HG02884 (cell line): ENCODE data around the gene PTPN6.

Experiments
- ATAC-seq: cut with Tn5 transposase; IDR thresholded peaks from one replicate; pipeline ENCODE4 v1.9.1; 2021; ENCODE audit warnings: mild to moderate bottlenecking, moderate library complexity; ENCODE audit not compliant: unreplicated experiment

PTPN6 gene

DNA sequence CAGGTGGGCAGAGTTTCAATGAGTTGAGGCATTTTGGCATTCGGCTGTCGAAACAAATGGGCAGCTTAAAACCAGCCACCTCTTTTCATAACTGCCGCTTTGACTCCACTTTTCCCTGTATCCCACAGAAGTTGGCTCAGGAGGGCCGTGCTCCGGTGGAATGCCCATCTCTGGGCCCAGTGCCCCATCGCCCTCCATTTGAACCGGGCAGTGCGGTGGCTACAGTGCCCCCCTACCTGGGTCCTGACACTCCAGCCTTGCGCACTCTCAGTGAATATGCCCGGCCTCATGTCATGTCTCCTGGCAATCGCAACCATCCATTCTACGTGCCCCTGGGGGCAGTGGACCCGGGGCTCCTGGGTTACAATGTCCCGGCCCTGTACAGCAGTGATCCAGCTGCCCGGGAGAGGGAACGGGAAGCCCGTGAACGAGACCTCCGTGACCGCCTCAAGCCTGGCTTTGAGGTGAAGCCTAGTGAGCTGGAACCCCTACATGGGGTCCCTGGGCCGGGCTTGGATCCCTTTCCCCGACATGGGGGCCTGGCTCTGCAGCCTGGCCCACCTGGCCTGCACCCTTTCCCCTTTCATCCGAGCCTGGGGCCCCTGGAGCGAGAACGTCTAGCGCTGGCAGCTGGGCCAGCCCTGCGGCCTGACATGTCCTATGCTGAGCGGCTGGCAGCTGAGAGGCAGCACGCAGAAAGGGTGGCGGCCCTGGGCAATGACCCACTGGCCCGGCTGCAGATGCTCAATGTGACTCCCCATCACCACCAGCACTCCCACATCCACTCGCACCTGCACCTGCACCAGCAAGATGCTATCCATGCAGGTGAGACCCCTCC is 12.6 kb upstream of the PTPN6 start:
- no peak for ATAC-seq

DNA sequence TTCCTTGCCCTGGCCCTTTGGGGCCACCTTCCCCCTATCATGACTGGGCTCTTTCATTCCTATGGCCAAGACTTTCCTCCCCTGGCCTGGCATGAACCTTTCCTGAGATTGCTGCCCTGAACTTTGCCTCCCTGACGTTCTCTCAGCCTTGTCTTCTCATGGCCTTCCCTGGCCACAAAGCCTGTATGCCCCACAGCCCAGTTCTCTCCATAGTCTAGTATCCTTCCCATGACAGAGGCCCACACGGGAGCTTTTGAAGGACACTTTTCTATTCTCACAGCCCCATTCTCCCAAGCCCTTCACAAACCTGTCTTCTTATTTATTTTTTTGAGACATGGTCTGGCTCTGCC is 12.0 kb upstream of the PTPN6 start:
- ATAC-seq: no peak

DNA sequence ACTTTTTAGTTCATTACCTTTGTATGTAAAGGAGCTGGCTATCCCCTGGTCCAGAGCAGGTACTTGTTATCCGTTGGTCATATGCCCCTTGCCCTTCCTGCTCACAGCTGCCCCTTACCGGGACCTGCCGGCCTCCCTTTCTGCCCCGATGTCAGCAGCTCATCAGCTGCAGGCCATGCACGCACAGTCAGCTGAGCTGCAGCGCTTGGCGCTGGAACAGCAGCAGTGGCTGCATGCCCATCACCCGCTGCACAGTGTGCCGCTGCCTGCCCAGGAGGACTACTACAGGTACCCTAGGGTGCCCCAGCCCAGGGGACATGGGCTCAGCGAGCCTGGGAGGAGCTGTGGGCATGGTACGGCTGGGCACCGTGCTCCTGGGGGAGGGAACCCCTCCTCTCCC is 9.9 kb upstream of the PTPN6 start:
- no peak for ATAC-seq

DNA sequence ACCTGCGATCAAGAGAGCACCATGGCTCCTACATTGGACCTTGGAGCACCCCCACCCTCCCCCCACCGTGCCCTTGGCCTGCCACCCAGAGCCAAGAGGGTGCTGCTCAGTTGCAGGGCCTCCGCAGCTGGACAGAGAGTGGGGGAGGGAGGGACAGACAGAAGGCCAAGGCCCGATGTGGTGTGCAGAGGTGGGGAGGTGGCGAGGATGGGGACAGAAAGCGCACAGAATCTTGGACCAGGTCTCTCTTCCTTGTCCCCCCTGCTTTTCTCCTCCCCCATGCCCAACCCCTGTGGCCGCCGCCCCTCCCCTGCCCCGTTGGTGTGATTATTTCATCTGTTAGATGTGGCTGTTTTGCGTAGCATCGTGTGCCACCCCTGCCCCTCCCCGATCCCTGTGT is 9.4 kb upstream of the PTPN6 start:
- no peak for ATAC-seq

DNA sequence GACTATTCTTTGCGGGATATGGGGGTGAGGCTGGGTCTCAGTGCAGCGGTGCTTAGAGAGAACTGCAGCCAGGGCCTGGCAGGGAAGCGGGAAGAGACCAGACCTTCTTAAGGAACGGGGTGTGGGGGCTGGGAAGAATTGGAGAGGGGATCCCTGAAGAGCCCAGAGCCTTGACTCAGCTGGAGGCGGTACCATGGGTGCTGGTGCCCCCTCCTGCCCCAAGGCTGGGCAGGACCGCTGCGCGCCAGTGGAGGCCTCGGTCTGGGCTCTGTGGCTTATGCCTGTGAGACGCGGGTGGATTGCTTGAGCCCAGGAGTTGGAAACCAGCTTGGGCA is 8.9 kb upstream of the PTPN6 start:
- no peak for ATAC-seq

DNA sequence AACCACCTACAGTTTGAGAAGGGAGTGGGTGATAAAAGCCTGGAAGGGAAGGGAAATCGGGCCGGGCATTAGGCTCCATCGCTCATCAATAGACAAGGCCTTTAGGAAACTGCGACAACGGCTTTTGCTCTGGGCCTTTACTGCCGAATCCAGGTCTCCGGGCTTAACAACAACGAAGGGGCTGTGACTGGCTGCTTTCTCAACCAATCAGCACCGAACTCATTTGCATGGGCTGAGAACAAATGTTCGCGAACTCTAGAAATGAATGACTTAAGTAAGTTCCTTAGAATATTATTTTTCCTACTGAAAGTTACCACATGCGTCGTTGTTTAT is 7.8 kb upstream of the PTPN6 start:
- ATAC-seq: peak; percentile 32

DNA sequence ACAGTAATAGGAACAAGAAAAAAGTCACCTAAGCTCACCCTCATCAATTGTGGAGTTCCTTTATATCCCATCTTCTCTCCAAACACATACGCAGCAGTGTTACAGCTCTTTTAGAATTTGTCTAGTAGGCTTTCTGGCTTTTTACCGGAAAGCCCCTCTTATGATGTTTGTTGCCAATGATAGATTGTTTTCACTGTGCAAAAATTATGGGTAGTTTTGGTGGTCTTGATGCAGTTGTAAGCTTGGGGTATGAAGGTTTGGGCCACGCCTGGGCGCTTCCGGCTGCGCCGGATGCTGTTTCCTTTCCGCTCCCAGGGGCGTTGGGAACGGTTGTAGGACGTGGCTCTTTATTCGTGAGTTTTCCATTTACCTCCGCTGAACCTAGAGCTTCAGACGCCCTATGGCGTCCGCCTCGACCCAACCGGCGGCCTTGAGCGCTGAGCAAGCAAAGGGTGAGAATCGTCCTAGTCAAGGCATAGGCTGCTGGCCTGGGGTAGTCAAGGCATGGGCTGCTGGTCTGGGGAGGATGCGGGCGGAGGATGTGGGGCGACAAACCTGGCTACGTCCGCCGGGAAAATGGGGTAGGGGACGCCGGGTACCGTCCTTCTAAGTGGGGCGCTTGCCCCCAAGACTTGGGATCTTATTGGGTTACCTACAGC is 7.3 kb upstream of the PTPN6 start, which contains the start of the genes C12orf57 and RNU7-1:
Gene C12orf57 (plus strand): TSS at position 301 of the 659 bp plus-strand sequence. CDS start 100 bp downstream, at position 401.
Gene RNU7-1 (plus strand): TSS at position 95 of the 659 bp plus-strand sequence.
- ATAC-seq: peak; percentile 30

DNA sequence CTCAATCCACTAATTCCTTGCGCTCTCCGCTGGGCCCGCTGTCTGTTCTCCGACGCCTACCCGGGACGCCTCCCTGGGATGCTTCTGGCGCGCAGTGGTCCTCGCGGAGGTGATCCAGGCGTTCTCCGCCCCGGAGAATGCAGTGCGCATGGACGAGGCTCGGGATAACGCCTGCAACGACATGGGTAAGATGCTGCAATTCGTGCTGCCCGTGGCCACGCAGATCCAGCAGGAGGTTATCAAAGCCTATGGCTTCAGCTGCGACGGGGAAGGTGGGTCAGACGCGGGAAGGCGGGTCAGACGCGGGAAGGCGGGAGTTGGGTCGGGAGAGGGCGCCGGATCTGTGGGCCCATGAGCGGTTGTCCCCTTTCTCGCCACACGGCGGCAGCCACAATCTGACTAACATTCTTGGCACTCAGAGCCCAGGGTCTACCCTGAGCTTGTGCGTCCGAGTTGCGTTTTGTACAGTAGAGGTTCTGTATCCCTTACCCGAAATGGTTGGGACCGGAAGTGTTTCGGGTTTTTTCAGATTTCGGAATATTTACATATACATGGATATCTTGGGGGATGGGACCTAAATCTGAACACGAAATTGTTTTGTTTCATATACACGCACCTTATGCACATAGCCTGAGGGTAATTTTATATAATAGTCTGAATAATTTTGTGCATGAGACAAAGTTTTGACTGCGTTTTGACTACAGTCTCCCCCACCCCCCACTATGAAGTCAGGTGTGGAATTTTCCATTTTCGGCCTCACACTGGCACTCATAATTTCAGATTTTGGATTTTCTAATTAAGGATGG is 6.6 kb upstream of the PTPN6 start:
- peak; percentile 11 for ATAC-seq

DNA sequence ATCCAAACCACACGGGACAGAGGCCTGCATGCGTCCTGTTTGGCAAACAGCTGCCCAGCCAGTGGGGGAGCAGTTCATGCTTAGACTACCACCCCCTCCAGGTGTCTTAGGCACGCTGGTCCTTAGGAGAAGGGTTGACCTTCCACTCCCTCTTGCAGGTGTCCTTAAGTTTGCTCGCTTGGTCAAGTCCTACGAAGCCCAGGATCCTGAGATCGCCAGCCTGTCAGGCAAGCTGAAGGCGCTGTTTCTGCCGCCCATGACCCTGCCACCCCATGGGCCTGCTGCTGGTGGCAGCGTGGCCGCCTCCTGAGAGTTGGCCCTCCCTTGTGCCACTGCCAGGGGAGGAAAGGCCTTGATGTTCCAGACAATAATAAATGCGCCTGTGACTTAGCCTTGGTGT is 5.5 kb upstream of the PTPN6 start:
- no peak for ATAC-seq

DNA sequence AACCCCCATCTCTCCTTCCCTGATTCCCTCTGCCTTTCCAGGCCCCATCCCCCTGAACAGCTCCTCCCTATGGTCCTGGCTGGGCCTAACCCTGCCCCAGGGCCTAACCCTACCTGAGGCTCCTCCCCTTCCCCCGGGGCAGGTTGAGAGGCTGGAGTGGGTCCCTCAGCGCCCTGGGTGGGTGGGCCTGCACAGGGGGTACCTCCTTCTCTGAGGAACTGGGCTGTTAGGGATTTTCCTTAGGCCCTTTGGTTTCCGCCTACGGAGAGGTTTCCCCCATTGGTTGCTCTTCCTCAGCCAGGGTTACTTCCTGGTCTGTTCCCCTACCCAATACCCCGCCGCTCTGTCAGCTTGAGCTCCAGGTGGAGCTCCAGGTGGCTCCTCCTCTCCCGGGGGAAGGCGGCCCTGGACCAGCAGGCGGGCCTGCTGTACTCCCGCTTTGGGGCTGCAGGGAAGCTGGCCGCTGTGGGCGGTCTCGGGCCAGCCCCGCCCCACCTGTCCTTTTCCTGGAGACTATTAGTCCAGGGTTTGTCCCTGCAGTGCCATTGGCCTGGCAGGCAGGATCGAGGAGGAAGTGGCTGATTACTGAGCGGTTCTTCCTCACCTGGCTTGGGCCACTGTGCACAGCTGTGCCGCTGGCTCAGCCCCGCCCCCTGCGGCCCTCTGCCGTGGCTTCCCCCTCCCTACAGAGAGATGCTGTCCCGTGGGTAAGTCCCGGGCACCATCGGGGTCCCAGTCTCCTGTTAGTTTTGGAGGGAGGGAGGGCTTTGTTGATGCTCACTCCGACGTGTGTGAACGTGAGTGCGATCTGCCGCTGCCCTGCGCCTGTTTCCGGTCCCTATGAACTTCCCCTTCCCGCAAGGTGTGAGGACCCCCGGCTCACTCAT is 4.9 kb upstream of the PTPN6 start:
- no peak for ATAC-seq

DNA sequence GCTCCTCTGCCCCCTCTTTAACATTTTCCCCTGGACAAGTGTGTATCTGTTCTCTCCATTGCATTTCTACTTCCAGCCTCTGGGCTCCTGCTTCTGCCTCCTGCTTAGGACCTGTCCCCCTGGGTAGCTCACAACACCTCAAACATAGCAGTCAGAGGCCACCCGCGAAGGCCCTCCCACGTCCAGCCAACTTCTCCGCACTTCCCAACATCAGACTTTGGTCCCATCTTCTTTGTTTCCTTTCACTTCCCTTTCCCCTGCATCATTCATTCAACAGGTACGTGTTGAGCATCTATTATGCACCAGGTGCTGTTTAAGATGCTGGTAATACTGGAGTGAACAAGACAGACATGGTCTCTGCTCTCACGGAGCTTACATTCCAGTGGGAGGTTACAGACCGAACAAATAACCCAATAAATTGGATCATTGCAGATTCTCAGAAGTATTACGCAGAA is 4.2 kb upstream of the PTPN6 start:
- no peak for ATAC-seq

DNA sequence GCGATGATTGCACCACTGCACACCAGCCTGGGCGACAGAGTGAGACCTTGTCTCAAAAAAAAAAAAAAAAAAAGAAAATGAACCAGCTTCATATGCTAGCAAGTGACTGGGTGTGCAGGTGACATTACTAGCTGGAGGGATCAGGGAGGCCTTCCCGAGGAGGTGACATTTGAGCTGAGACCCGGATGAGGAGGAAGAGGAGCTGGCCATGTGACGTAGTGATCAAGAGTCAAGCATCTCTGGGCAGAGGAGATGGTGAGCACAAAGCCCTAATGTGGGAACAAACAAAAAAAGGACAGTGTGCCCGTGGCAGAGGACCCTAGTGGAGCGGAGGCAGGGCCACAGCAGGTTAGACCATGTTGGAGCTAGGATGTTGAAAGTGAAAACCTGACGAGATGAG is 3.5 kb upstream of the PTPN6 start:
- ATAC-seq: no peak

DNA sequence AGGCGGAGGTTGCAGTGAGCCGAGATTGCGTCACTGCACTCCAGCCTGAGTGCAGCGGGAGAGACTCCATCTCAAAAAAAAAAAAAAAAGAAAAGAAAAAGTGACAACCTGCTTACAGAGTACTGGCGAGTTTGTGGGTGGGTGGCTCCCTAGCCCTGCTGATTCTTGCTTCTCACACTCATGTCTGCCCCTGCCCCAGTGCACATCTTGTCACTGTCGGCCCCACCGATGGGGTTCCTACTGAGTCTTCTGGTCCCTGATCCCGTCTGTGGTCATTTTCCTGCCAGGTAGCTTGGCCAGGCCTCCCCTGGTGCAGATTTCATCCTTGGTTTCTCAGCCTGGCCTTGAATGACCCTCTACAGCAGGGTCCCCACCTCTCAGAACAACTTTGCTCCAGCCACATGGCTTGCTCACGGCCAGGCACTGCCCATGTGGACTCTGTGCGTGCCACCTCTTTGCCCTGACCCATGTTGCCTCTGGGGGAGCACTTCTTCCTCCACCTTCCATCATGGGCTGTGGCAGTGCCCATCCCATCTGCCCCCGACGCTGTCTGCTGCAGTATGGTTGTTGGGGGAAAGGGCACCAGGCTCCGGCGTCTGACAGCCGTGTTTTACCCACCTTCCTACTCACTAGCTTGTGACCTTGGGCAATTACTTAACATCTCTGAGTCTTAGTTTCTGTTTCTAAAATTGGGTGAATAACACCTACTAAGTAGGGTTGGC is 2.1 kb upstream of the PTPN6 start:
- no peak for ATAC-seq

DNA sequence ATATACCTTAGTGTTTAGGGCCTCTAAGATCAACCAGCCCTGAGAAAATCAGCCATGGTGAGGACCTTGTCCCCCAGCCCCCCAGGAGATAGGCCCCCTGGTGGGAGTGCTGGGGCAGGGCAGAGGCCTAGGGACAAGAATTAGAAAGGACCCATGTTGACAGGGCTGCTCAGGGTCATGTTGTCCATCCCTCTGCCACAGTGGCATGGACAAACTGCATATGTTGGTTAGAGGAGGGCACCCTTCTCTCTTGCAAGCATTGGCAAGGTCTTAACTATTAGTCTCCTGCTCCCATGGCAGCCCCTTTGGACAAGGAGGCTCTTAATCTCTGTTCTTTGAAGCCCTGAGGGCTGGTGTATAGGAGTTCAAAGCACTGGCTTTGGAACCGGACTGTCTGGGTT is 755 bp upstream of the PTPN6 start:
- ATAC-seq: no peak

DNA sequence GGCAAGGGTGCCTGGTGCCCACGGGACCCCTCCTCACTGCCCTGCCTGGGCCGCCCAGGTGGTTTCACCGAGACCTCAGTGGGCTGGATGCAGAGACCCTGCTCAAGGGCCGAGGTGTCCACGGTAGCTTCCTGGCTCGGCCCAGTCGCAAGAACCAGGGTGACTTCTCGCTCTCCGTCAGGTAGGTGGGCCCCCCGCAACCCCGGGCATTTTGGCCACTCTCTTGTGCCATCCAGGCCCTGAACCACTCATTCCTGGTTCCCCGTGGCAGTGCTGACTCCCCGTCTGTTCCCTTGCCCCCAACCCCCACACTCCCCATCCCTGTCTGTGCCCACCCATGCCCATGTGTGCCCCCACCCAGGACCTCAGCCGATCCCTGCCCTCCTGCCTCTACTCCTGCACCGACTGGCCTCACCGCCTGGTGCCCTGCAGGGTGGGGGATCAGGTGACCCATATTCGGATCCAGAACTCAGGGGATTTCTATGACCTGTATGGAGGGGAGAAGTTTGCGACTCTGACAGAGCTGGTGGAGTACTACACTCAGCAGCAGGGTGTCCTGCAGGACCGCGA is 480 bp downstream of the PTPN6 start:
- no peak for ATAC-seq

DNA sequence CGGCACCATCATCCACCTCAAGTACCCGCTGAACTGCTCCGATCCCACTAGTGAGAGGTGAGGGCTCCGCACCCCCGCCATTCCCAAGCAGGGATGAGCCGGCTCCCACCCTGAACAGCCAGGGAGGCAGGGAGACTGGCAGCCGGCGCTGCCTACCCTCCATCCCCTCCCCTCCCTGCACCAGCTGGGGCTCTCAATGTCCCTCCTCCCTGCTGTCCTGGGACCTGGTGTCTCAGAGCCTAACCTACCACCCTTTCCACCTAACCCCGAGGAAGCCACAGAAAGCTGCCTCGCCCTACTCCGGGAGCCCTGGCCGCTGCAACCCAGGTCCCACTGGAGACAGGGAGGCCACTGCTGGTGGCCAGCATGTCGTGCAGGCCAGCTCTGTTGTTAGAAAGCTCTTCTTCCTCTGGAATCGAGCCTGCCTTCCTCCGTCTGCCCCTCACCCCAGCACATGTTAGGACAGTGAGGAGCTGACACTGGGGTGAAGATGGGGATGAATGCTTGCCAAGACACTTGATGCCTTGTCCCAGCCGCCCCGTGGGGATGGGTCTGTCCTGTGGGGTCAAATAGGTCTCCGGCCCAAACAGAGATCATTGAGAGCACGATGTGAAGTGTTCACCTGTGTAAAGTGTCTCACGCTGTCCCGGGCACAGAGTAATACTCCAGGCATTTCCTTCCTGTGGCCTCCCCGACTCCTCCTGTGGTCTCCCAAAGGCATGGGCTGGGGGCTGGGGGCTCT is 1.1 kb downstream of the PTPN6 start:
- ATAC-seq: no peak

DNA sequence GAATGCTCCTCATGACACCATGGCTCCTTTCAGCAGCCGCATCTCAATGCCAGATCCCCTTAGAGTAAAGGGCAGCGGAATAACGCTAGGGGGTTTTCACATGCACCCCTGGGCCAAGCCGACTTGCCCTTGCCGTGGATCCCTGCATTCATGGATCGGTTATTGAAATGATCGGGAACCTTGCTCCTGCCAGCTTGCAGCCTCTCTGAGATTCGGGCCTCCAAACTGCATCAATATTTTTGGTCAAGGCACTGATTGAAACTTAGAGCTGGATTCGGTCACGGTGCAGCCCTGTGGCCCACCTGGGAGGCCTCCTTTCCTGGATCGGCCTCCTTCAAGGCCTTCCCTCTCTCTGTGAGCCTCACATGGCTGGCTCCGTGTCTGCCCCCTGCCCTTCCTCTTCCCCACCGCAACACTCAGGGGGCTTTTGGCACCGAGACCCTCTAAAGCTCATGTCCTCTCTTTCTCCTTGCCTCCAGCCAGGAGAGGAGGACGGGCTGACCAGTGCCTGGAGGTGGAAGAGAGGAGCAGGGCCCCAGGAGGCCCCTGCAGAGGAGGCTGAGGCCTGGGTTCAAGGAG is 1.8 kb downstream of the PTPN6 start:
- ATAC-seq: no peak

DNA sequence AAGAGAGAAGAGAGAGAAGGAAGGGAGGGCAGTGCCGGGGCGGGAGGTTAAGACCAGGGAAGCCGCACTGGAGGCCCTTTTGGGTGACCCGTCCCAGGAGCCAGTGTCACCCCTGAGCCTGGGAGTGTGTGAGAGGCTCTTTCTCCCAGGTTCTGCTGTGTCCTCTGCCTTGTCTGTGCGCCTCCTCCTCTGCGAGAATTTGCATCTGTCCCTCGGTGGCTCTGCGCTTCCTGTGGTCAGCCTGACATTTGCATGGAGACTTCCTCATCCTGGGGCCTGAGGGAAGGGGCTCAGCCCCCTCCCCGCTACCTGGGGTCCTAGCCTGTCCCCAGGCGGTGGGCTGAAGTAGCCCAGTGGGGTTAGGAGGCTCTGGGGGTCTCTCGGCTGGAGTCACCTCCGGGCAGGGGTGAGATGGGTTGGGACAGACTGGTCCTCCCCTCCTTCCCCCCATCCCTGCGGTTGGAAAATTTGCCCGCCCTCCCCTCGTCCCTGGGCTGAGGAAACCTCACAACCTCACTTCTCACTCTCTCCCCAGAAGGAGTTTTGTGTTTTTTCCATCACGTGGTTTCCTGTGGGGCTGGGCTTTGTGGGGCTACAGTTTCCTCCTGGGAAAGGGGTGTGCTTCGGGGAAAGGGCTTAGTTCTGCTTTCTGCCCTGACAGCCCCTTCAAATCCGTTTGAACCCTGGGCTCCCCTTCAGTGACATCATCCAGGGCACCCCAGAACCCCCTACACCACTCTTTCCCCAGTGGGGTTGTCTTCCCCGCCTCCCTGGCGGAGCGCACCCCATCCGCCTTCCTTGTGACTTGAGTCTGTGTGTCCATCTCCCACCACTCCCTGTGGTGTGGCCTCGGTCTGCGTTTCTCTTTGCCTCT is 2.5 kb downstream of the PTPN6 start:
- ATAC-seq: peak; percentile 42
